K562 (cell line): Measurements from ENCODE around the gene SAP130. TPM values are rescaled to one million over a fixed set of nuclear protein-coding genes. Genes with fewer than 3 reads are reported as not detected.

ENCODE experiments used
- ATF7 ChIP-seq: fragments of 450-650 bp; IDR thresholded peaks from 2 replicates; pipeline ENCODE4 v1.7.1; 2014; ENCODE audit warnings: mild to moderate bottlenecking, moderate library complexity
- ERF ChIP-seq: fragments of 450-650 bp; formaldehyde crosslinking; IDR thresholded peaks from 2 replicates; pipeline ENCODE4 v1.4.0; 2020; ENCODE audit warnings: mild to moderate bottlenecking, mixed read lengths
- FOXA3 ChIP-seq, 2 experiments: fragments of 450-650 bp in 1 of 2; sonication (generic) in 1 of 2; formaldehyde crosslinking; IDR thresholded peaks in 1 of 2; conservative IDR thresholded peaks in 1 of 2; 2 replicates each; pipeline versions ENCODE4 v1.4.0 to v1.8.0; 2020 to 2022; ENCODE audit warnings: mild to moderate bottlenecking in 2 of 2, missing genetic modification reagents in 1 of 2
- HDAC8 ChIP-seq: fragments of 450-650 bp; IDR thresholded peaks from 2 replicates; pipeline ENCODE4 v1.6.1; 2016; ENCODE audit warnings: mild to moderate bottlenecking, missing genetic modification characterization, moderate library complexity, missing compliant biosample characterization
- ILF3 ChIP-seq: fragments of 450-650 bp; IDR thresholded peaks from 2 replicates; pipeline ENCODE4 v1.6.1; 2018; ENCODE audit warnings: antibody characterized with exemption, mild to moderate bottlenecking, moderate library complexity, borderline replicate concordance
- KLF6 ChIP-seq: fragments of 250-450 bp; sonication (Bioruptor Pico); IDR thresholded peaks from 2 replicates; pipeline ENCODE4 v1.4.0; 2020; ENCODE audit warnings: mild to moderate bottlenecking, moderate library complexity, borderline replicate concordance
- MAFG ChIP-seq: fragments of 450-650 bp; conservative IDR thresholded peaks from 2 replicates; pipeline ENCODE4 v1.6.1; 2016; ENCODE audit warnings: missing genetic modification characterization, missing compliant biosample characterization
- PHF21A ChIP-seq: fragments of 450-650 bp; IDR thresholded peaks from 2 replicates; pipeline ENCODE4 v1.6.1; 2017; ENCODE audit warnings: low read depth, borderline replicate concordance
- PTRF ChIP-seq: fragments of 450-650 bp; IDR thresholded peaks from 2 replicates; pipeline ENCODE4 v1.6.1; 2016; ENCODE audit warnings: mild to moderate bottlenecking, missing genetic modification characterization, missing compliant biosample characterization
- RBM22 ChIP-seq: fragments of 200-400 bp; formaldehyde crosslinking; IDR thresholded peaks from 2 replicates; pipeline ENCODE4 v1.6.1; 2018; ENCODE audit warnings: low read length, low read depth; ENCODE audit not compliant: poor library complexity, severe bottlenecking
- SIN3A ChIP-seq, 2 experiments: fragments of 150-350 bp in 1 of 2; IDR thresholded peaks; 2 replicates each; pipeline ENCODE4 v1.6.1; 2011 to 2016; ENCODE audit warnings: borderline replicate concordance in 2 of 2, low read depth in 2 of 2, low read length in 2 of 2, mild to moderate bottlenecking in 2 of 2, moderate library complexity in 2 of 2; ENCODE audit not compliant: control insufficient read depth in 1 of 2
- SMARCA5 ChIP-seq: fragments of 450-650 bp; IDR thresholded peaks from 2 replicates; pipeline ENCODE4 v1.6.1; 2016
- TCF7L2 ChIP-seq: fragments of 150-350 bp; IDR thresholded peaks from 2 replicates; pipeline ENCODE4 v1.6.1; 2016; ENCODE audit warnings: low read depth, mild to moderate bottlenecking, low read length, moderate library complexity
- ZNF165 ChIP-seq: fragments of 250-450 bp; sonication (Bioruptor Pico); IDR thresholded peaks from 2 replicates; pipeline ENCODE4 v1.4.0; 2020; ENCODE audit warnings: borderline replicate concordance
- ZNF57 ChIP-seq: fragments of 450-650 bp; formaldehyde crosslinking; IDR thresholded peaks from 2 replicates; pipeline ENCODE4 v1.4.0; 2020; ENCODE audit warnings: mild to moderate bottlenecking, moderate library complexity
- ZNF589 ChIP-seq: fragments of 200-800 bp; sonication (Bioruptor generic); IDR thresholded peaks from 2 replicates; pipeline ENCODE4 v1.6.1; 2016; ENCODE audit warnings: low read depth, missing genetic modification characterization, missing compliant biosample characterization
- polyA plus RNA-seq, 8 experiments: library from polyadenylated mRNA; depleted of rRNA in 4 of 8; stranded (reverse) in 5 of 8; unstranded in 3 of 8; fragments of >200 nt; fragmentation: Nextera tagmentation in 2 of 8; fragmentation: Illumina TruSeq in 1 of 8; extraction: Ambion mirVana in 2 of 8; extraction: Trizol in 1 of 8; gene quantifications; 2 replicates each; pipeline versions ENCODE4 v1.2.1 to v1.2.3, GENCODE V29; 2011 to 2014; ENCODE audit warnings: inconsistent platforms in 1 of 8, missing spikeins in 1 of 8
- total RNA-seq, 7 experiments: library from RNA; depleted of rRNA in 6 of 7; stranded (reverse); fragments of >200 nt in 6 of 7; fragmentation: Illumina TruSeq in 2 of 7; extraction: Trizol in 2 of 7; gene quantifications; 2 replicates each; pipeline versions ENCODE4 v1.2.1 to v1.2.3, GENCODE V29; 2011 to 2021; ENCODE audit warnings: low replicate concordance in 1 of 7
- TF ChIP-seq, protein P1 (sequence below), 3 experiments: fragments of 200-800 bp in 1 of 3; fragments of 250-450 bp in 1 of 3; fragments of 450-650 bp in 1 of 3; sonication (Bioruptor Pico) in 1 of 3; sonication (Bioruptor generic) in 1 of 3; formaldehyde crosslinking in 1 of 3; IDR thresholded peaks; 2 replicates each; pipeline versions ENCODE4 v1.6.1 to v1.8.0; 2016 to 2022; ENCODE audit warnings: mild to moderate bottlenecking in 2 of 3, missing genetic modification characterization in 2 of 3, missing compliant biosample characterization in 1 of 3, moderate library complexity in 1 of 3
- TF ChIP-seq, protein P2 (sequence below), 2 experiments: IDR thresholded peaks in 1 of 2; conservative IDR thresholded peaks in 1 of 2; 2 replicates each; pipeline ENCODE4 v1.6.1; 2016; ENCODE audit warnings: low read depth in 2 of 2, mild to moderate bottlenecking in 1 of 2, missing compliant biosample characterization in 1 of 2, missing genetic modification characterization in 1 of 2, moderate library complexity in 1 of 2
- TF ChIP-seq, protein P3 (sequence below): fragments of 450-650 bp; formaldehyde crosslinking; IDR thresholded peaks from 2 replicates; pipeline ENCODE4 v1.4.0; 2022; ENCODE audit warnings: missing genetic modification characterization

SAP130 gene
- total and polyA plus RNA-seq, 9 of the 15 experiments (the other 6 are each of a cell fraction or from before 2014, with no cell fraction given), result 4.5 to 33.4 (median 7.4) TPM

DNA sequence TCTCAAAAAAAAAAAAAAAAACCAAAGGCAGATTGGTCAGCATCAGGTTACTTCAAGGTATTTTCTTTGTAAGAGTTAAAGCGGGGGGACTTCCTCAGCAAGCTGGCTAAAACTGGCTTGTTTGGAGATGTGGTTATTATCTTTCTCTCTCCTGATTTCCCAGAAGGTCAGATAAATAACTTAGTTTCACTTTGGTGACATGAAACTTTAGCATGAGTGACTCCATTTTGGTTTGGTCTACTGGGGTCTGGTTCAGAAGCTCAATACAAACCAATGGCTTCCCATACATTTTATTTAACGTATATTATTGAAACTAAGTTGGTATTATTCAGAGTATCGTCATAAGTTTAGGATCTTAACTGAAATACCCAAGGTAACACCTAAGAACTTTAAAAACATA is 100.5 kb downstream of the SAP130 start (continued):
- TF ChIP-seq ZNF589 (CRISPR knock-in tag) (peak; percentile 99), ATF7 (no peak), ZNF57 (CRISPR knock-in tag) (peak; percentile 66; the same call in 1 of the 2 replicates), TCF7L2 (no peak), PHF21A (no peak), RBM22 (no peak), SMARCA5 (no peak), PTRF (tag) (peak; percentile 92), ERF (peak; percentile 88; the same call in 1 of the 2 replicates), KLF6 (CRISPR knock-in tag) (peak; percentile 98), FOXA3 (CRISPR knock-in tag; conservative IDR thresholded peaks at IDR 0.05 in 1 of 2, IDR thresholded peaks at IDR 0.05 in 1 of 2) (0 out of 4 replicates have a peak, but pooled peaks of 1 of the 2 experiments have one; percentile 5), HDAC8 (tag) (peak; percentile 98), SIN3A (IDR thresholded peaks at IDR 0.05; ENCODE audit: borderline replicate concordance in 2 of 2, control insufficient read depth in 1 of 2, low read depth in 2 of 2, low read length in 2 of 2) (no peak), ILF3 (no peak), ZNF165 (0 out of 2 replicates have a peak, but pooled peaks have one; percentile 25), MAFG (tag) (0 out of 2 replicates have a peak, but pooled peaks have one; percentile 11)
- TF ChIP-seq, protein P1, sequence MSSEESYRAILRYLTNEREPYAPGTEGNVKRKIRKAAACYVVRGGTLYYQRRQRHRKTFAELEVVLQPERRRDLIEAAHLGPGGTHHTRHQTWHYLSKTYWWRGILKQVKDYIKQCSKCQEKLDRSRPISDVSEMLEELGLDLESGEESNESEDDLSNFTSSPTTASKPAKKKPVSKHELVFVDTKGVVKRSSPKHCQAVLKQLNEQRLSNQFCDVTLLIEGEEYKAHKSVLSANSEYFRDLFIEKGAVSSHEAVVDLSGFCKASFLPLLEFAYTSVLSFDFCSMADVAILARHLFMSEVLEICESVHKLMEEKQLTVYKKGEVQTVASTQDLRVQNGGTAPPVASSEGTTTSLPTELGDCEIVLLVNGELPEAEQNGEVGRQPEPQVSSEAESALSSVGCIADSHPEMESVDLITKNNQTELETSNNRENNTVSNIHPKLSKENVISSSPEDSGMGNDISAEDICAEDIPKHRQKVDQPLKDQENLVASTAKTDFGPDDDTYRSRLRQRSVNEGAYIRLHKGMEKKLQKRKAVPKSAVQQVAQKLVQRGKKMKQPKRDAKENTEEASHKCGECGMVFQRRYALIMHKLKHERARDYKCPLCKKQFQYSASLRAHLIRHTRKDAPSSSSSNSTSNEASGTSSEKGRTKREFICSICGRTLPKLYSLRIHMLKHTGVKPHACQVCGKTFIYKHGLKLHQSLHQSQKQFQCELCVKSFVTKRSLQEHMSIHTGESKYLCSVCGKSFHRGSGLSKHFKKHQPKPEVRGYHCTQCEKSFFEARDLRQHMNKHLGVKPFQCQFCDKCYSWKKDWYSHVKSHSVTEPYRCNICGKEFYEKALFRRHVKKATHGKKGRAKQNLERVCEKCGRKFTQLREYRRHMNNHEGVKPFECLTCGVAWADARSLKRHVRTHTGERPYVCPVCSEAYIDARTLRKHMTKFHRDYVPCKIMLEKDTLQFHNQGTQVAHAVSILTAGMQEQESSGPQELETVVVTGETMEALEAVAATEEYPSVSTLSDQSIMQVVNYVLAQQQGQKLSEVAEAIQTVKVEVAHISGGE (CRISPR knock-in tag; IDR thresholded peaks at IDR 0.05), result peak in 1 of 3 experiments; percentile 84; a peak in 2 of 6 replicates
- TF ChIP-seq, protein P2, sequence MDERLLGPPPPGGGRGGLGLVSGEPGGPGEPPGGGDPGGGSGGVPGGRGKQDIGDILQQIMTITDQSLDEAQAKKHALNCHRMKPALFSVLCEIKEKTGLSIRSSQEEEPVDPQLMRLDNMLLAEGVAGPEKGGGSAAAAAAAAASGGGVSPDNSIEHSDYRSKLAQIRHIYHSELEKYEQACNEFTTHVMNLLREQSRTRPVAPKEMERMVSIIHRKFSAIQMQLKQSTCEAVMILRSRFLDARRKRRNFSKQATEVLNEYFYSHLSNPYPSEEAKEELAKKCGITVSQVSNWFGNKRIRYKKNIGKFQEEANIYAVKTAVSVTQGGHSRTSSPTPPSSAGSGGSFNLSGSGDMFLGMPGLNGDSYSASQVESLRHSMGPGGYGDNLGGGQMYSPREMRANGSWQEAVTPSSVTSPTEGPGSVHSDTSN (CRISPR knock-in tag; IDR thresholded peaks at IDR 0.05; ENCODE audit: low read depth), result no peak
- TF ChIP-seq, protein P2 (tag; conservative IDR thresholded peaks at IDR 0.05; ENCODE audit: low read depth), result peak; percentile 56; the same call in 1 of the 2 replicates
- TF ChIP-seq, protein P3, sequence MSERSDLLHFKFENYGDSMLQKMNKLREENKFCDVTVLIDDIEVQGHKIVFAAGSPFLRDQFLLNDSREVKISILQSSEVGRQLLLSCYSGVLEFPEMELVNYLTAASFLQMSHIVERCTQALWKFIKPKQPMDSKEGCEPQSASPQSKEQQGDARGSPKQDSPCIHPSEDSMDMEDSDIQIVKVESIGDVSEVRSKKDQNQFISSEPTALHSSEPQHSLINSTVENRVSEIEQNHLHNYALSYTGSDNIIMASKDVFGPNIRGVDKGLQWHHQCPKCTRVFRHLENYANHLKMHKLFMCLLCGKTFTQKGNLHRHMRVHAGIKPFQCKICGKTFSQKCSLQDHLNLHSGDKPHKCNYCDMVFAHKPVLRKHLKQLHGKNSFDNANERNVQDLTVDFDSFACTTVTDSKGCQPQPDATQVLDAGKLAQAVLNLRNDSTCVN (CRISPR knock-in tag), result peak; percentile 83; the same call in 1 of the 2 replicates
